OCI-LY1 (cell line): ENCODE data around the gene PEX5L.

ENCODE experiments used
- H2AFZ ChIP-seq: fragments of 200-600 bp; sonication (generic), shearing (Covaris generic); 2 replicates; pipeline ENCODE4 v1.6.0; 2014; ENCODE audit warnings: antibody characterized with exemption, mild to moderate bottlenecking, low read length
- H3F3A ChIP-seq: fragments of 200-600 bp; sonication (generic), shearing (Covaris generic); 2 replicates; pipeline ENCODE4 v1.6.0; 2014; ENCODE audit warnings: mild to moderate bottlenecking, antibody characterized with exemption, low read length, moderate library complexity; ENCODE audit not compliant: insufficient read depth
- H3K27ac ChIP-seq: fragments of 200-600 bp; sonication (generic); 2 replicates; pipeline ENCODE4 v1.5.1; 2014; ENCODE audit warnings: low read length, mixed run types, mild to moderate bottlenecking, low read depth; ENCODE audit not compliant: poor library complexity, severe bottlenecking
- H3K27me3 ChIP-seq: fragments of 200-600 bp; sonication (generic); 2 replicates; pipeline ENCODE4 v1.6.0; 2014; ENCODE audit warnings: antibody characterized with exemption, mild to moderate bottlenecking, low read length, moderate library complexity; ENCODE audit not compliant: insufficient read depth
- H3K36me3 ChIP-seq: fragments of 200-600 bp; sonication (generic); 2 replicates; pipeline ENCODE4 v1.6.1; 2014; ENCODE audit warnings: mild to moderate bottlenecking, antibody characterized with exemption, low read length, moderate library complexity, mixed read lengths; ENCODE audit not compliant: insufficient read depth
- H3K4me1 ChIP-seq: fragments of 200-600 bp; sonication (generic); 2 replicates; pipeline ENCODE4 v1.5.1; 2014; ENCODE audit warnings: mild to moderate bottlenecking, low read length, moderate library complexity; ENCODE audit not compliant: insufficient read depth, severe bottlenecking
- H3K4me2 ChIP-seq: fragments of 200-600 bp; sonication (generic), shearing (Covaris generic); 2 replicates; pipeline ENCODE4 v1.6.1; 2014; ENCODE audit warnings: low read length
- H3K4me3 ChIP-seq: fragments of 200-600 bp; sonication (generic); 2 replicates; pipeline ENCODE4 v1.5.1; 2014; ENCODE audit warnings: low read length, low read depth, mild to moderate bottlenecking, mixed read lengths; ENCODE audit not compliant: poor library complexity, severe bottlenecking
- H3K79me2 ChIP-seq: fragments of 200-600 bp; shearing (Covaris generic); 2 replicates; pipeline ENCODE4 v1.6.1; 2016; ENCODE audit warnings: mixed run types, low read length, mixed read lengths; ENCODE audit not compliant: insufficient read depth
- H3K9ac ChIP-seq: fragments of 200-600 bp; sonication (generic), shearing (Covaris generic); 2 replicates; pipeline ENCODE4 v1.6.1; 2014; ENCODE audit warnings: mild to moderate bottlenecking, low read length, mixed read lengths
- H3K9me2 ChIP-seq: fragments of 200-600 bp; sonication (generic), shearing (Covaris generic); 2 replicates; pipeline ENCODE4 v1.6.1; 2014; ENCODE audit warnings: low read depth, mild to moderate bottlenecking, low read length, mixed read lengths
- H3K9me3 ChIP-seq: fragments of 200-600 bp; shearing (Covaris generic); 2 replicates; pipeline ENCODE4 v1.6.1; 2014; ENCODE audit warnings: low read length, mixed read lengths
- H4K20me1 ChIP-seq: fragments of 200-600 bp; sonication (generic), shearing (Covaris generic); 2 replicates; pipeline ENCODE4 v1.6.0; 2016; ENCODE audit warnings: mild to moderate bottlenecking, low read length; ENCODE audit not compliant: insufficient read depth
- EZH2 ChIP-seq: fragments of 200-600 bp; sonication (generic), shearing (Covaris generic); IDR thresholded peaks from 2 replicates; pipeline ENCODE4 v1.8.0; 2017; ENCODE audit warnings: borderline replicate concordance, mixed run types, mild to moderate bottlenecking, antibody characterized with exemption, low read length, moderate library complexity, mixed read lengths
- TF ChIP-seq, protein P1 (sequence below): fragments of 200-600 bp; sonication (generic), shearing (Covaris generic); IDR thresholded peaks from 2 replicates; pipeline ENCODE4 v1.5.1; 2017; ENCODE audit warnings: mild to moderate bottlenecking, antibody characterized with exemption, low read length, moderate library complexity, mixed read lengths

Gene PEX5L

DNA sequence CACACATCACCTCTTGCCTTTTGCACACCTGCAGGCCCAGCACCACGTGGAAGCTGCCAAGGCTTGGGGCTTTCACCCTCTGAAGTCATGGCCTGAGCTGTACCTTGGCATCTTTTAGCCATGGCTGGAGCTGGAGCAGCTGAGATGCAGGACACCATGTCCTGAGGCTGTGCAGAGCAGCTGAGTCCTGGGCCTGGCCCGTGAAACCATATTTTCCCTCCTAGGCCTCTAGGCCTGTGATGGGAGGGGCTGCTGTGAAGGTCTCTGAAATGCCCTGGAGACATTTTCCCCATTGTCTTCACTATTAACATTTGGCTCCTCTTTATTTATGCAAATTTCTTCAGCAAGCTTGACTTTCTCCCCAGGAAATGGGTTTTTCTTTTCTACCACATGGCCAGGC is 41.9 kb upstream of the PEX5L start:
- TF ChIP-seq, protein P1, sequence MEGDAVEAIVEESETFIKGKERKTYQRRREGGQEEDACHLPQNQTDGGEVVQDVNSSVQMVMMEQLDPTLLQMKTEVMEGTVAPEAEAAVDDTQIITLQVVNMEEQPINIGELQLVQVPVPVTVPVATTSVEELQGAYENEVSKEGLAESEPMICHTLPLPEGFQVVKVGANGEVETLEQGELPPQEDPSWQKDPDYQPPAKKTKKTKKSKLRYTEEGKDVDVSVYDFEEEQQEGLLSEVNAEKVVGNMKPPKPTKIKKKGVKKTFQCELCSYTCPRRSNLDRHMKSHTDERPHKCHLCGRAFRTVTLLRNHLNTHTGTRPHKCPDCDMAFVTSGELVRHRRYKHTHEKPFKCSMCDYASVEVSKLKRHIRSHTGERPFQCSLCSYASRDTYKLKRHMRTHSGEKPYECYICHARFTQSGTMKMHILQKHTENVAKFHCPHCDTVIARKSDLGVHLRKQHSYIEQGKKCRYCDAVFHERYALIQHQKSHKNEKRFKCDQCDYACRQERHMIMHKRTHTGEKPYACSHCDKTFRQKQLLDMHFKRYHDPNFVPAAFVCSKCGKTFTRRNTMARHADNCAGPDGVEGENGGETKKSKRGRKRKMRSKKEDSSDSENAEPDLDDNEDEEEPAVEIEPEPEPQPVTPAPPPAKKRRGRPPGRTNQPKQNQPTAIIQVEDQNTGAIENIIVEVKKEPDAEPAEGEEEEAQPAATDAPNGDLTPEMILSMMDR = no peak
- no peak for TF ChIP-seq EZH2
- H3K36me3 ChIP-seq = no peaks in the 10 kb centered on the region
- H3K9me3 ChIP-seq = no peaks in the 10 kb centered on the region
- H3K4me3 ChIP-seq = no peak overlapping the region
- no peaks in the 10 kb centered on the region for H3K79me2 ChIP-seq
- no peak overlapping the region for H2AFZ ChIP-seq
- H3K4me1 ChIP-seq = no peaks in the 10 kb centered on the region
- no peaks in the 10 kb centered on the region for H4K20me1 ChIP-seq
- H3F3A ChIP-seq = no peaks in the 10 kb centered on the region
- H3K9ac ChIP-seq = no peak overlapping the region
- H3K27ac ChIP-seq = no peak overlapping the region
- H3K4me2 ChIP-seq = no peak overlapping the region
- no peaks in the 10 kb centered on the region for H3K27me3 ChIP-seq
- H3K9me2 ChIP-seq = no peaks in the 10 kb centered on the region

- H3K36me3 ChIP-seq = no peaks in the 10 kb centered on the region
- H3K9me3 ChIP-seq = no peaks in the 10 kb centered on the region
- H3K4me2 ChIP-seq = no peak overlapping the region
- H3K4me1 ChIP-seq = peaks cover 7% of the 10 kb centered on the region
- H3K27me3 ChIP-seq = no peaks in the 10 kb centered on the region
- no peaks in the 10 kb centered on the region for H4K20me1 ChIP-seq
- no peaks in the 10 kb centered on the region for H3K79me2 ChIP-seq
- H3K27ac ChIP-seq = no peak overlapping the region
- TF ChIP-seq, protein P1 = no peak
- no peak for TF ChIP-seq EZH2
- H2AFZ ChIP-seq = no peak overlapping the region
- no peak overlapping the region for H3K9ac ChIP-seq
- H3K4me3 ChIP-seq = no peak overlapping the region
- no peaks in the 10 kb centered on the region for H3F3A ChIP-seq
- no peaks in the 10 kb centered on the region for H3K9me2 ChIP-seq
Measured at GRCh38 chr3:180073561-180073960, 36.8 kb upstream of the PEX5L start.

- Histone ChIP-seq H3K27me3 (no peaks in the 10 kb centered on the region), H3K27ac (no peak overlapping the region), H3K9ac (no peak overlapping the region), H3K4me3 (no peak overlapping the region), H3K9me3 (no peaks in the 10 kb centered on the region), H2AFZ (no peak overlapping the region), H4K20me1 (no peaks in the 10 kb centered on the region), H3K4me1 (peaks cover 7% of the 10 kb centered on the region), H3K4me2 (no peak overlapping the region), H3K36me3 (no peaks in the 10 kb centered on the region), H3K79me2 (no peaks in the 10 kb centered on the region), H3K9me2 (no peaks in the 10 kb centered on the region), H3F3A (no peaks in the 10 kb centered on the region)
- no peak for TF ChIP-seq EZH2
- TF ChIP-seq, protein P1 = no peak
Measured at GRCh38 chr3:180072786-180073185, 36.0 kb upstream of the PEX5L start.
